HG03196 (cell line): ENCODE results near the gene NEK8.
A peak's percentile ranks its signal among the peaks of the same experiment; 100 is the strongest.
"Not testable (repeated sequence)": the region's sequence is repeated elsewhere in the genome, so short reads cannot be mapped to it uniquely, and the experiment has no call there.

ENCODE experiments used
- ATAC-seq: cut with Tn5 transposase; IDR thresholded peaks from one replicate; pipeline ENCODE4 v1.9.1; 2021; ENCODE audit not compliant: unreplicated experiment

Gene NEK8

GRCh38 chr17:28710861-28711722 is 17.5 kb upstream of the NEK8 start:
- ATAC-seq = peak; percentile 65

- ATAC-seq = no peak
These were observed 16.9 kb upstream of the NEK8 start, which contains the start of gene PROCA1 for GRCh38 chr17:28711723-28712031. TSS of gene PROCA1 (minus strand) at chr17:28711888. CDS start at chr17:28711660, 228 bp downstream.

DNA sequence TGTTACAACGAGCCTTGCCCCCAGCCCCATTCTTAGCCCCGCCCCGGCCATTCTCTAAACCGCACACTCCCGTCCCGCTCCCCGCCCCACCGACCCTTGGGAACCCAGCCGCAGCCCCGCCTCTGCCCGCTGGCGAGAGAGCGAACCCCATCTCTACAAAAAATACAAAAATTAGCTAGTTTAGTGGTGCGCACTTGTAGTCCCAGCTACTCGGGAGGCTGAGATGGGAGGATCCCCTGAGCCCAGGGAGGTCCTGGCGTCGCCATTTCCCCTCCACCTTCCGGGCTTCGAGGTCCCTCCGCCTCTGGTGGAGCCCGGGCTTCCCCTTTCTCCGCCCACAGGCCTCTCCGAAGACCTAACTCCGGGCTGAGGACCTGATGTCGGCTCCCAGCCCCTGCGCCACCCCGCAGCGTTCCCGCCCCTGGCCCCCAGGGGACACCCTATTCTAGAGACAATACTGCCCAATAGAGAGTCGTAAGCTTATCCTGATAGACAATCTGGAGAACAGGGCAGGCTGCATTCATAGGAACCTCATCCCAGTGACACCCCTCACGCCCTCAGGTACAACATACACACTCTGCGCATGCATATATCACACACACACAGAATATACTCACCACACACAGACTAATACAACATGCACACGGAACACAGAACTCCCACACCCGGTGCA is 16.4 kb upstream of the NEK8 start:
- no peak for ATAC-seq

DNA sequence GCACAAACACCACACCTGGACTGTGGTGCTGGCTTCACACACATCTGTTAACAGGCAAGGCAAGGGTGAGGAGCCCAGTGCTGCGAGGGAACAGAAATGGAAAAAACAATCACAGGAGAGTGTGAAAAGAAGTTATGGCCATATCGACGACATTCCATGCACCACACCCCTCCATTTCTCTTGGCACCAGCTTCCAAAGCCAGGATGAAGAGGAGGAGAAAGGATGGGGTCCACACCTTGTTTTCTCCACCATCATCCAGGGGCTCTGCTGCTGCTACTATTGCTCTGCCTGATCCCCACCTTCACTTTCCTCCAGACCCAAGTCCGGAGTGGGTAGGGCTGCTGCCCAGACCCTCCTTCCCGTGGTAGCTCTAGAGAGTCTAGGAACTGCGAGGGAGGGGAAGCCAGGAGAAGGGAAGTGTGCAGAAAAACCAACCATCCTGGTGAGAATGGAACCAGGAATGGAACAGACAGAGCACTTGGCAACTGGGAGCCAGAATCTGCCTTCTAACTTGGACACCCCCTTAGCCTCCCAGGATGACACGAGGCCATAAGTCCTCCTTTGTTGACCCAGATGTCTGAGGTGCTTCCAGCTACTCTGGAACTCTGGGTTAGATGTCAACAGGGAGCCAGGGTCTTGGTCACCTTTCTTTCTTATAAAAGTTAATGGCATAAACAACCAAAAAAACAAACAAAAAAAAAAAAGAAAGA is 15.7 kb upstream of the NEK8 start:
- ATAC-seq = no peak

DNA sequence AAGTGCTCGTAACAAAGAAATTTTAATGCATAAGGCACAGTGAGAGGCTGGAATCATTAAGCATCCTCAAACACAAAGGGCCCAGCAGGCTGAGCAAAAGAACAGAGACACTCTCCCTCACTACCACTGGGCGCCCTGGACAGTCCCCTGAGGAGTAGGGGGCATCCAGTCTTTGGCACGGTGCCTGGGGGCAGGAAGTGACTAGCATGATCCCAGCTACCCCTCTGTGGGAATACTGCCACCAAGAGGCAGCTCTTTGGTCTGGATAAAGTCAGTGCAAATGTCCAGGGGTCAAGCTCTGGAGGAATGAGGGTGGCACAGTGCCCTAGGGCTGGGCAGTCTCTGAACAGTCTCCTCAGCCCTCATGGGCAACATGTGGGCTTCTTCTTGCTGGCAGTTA is 14.3 kb upstream of the NEK8 start:
- no peak for ATAC-seq

- no peak for ATAC-seq
These were observed 13.4 kb upstream of the NEK8 start for GRCh38 chr17:28715217-28715616.

DNA sequence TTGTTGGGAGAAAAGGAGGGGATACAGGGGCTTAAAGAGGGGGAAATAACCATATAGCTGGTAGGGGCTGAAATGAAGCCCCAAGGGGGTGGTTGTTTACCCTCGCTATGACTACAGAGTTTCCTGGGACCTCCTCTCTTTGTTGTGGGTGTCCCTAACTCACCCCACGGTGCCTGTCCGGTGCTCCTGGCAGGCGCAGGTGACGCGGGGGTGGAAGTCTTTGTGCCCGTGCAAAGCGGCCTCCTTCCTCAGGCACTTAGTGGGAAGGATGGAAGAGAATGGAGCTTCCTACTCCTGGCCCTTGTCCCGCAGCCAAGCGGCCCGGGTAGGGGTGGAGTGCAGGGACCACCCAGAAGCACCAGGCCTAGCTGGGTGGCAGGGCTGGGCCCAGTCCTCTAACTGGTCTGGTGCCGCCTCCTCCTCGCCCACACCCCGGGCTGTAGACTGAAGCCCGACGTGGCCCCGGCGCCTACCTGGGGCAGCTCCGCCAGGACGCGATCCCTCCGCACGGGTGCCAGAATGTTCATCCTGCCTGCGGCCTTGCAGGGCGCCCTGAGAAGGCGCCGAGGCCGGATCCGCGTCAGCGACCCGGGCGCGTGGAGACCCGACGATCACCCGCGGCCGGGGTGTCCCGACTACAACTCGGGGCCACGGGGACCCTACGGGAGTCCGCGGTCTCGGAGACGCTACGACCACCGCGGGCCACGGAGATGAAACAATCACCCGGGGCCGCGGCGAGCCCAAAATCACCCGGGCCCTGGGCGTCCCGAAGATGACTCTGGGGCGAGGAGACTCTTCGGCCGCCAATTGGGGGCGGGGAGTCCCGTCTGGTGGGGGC is 11.6 kb upstream of the NEK8 start:
- no peak for ATAC-seq

DNA sequence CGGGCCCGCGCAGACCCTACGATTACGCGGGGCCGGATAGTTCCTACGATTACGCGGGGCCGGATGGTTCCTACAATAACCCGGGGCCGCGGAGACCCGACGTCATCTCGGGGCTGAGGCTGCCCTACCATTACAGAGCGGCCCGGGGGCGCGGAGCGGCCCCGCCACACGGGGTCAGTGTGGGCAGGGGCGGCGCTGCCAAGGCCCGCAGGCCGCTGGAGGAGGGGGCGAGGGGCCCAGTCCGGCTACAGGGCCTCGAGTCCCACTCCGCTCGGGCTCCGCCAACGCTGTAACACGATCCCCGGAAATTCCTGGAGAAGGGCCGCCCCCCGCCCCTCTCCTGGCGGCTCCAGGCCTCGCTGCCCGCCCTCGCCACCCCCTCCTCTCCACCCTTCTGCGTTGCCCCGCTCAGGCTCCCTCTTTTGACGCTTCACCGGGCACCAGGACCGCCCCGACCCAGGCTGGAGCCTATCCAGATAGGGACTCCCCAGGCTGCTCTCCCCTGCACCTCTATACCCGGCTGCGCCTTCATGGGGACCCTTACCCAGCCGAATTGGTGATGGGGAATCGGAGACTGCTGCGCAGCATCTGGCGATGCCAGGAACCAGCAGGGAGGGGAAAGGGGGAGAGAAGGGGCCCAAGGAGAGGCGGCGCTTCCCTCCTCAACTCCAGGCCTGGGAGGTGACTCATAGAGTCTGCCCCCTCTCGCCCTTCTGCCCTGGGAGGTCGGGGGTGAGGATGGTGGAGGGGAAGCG is 10.8 kb upstream of the NEK8 start, which contains the start of gene RAB34:
Gene RAB34 (minus strand): TSS at position 291 of the 755 bp plus-strand sequence. CDS start 602 bp downstream, outside the sequence.
- no peak for ATAC-seq

DNA sequence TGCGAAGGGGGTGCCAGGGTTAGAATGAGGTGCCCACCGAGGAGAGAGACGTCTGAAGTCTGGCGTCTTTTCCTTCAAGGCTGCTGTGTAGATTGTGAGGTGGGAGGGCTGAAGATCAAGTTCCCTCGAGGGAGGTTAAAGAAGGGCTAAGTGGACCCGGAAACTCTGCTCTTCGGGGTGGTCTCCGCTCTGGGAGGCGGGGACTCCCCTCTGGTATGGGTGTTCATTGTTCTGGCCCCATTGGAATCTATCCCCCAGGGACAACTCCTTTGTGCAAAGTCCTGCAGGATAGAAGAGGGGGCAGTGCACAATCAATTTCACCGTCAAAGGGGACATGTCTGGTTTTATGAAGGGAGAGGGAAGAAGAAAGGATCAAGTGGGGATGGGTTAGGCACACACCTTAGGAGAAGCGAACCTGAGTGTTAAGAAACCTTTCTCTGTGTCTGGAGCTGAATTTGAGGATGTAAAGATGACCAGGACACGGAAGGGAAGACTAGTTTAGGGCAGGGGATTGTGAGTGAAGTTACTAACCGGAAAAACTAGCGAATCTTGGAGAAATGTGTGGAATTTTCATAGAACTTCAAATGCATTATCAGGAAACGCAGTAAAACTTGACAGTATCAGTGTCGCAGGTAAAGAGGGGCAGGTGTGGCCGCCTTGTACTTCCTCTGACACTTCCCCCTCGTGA is 10.1 kb upstream of the NEK8 start:
- no peak for ATAC-seq

GRCh38 chr17:28719021-28719433 is 9.6 kb upstream of the NEK8 start:
- peak; percentile 2 for ATAC-seq

- ATAC-seq = no peak
These were observed 8.2 kb upstream of the NEK8 start for GRCh38 chr17:28720247-28720996.

GRCh38 chr17:28720997-28721329 is 7.6 kb upstream of the NEK8 start:
- ATAC-seq = not testable (repeated sequence)

DNA sequence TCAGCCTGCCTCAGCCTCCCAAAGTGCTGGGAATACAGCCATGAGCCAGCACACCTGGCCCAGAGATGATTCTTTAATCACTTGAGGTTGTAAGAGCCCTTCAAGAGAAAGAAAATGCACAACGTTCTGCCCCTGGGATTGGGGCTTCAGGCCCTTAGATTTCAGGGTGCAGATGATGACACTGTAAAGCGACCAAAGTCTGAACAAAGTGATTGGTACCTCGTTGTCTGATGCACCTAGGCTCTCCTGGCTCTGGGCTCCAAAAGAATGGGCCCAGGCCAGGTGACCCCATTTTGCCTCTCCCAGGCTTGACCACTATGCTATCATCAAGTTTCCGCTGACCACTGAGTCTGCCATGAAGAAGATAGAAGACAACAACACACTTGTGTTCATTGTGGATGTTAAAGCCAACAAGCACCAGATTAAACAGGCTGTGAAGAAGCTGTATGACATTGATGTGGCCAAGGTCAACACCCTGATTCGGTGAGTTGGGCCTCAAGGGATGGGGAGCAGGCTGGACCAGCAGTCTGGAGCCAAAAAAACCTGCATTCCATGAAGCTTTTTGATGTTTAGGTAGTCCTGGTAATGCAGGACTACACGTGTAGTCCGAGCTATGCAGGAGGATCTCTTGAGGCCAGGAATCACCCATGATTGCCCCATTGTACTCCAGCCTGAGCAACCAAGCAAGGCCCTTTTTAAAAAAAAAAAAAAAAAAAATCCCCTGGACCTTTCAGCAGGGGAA is 6.0 kb upstream of the NEK8 start:
- ATAC-seq = no peak

DNA sequence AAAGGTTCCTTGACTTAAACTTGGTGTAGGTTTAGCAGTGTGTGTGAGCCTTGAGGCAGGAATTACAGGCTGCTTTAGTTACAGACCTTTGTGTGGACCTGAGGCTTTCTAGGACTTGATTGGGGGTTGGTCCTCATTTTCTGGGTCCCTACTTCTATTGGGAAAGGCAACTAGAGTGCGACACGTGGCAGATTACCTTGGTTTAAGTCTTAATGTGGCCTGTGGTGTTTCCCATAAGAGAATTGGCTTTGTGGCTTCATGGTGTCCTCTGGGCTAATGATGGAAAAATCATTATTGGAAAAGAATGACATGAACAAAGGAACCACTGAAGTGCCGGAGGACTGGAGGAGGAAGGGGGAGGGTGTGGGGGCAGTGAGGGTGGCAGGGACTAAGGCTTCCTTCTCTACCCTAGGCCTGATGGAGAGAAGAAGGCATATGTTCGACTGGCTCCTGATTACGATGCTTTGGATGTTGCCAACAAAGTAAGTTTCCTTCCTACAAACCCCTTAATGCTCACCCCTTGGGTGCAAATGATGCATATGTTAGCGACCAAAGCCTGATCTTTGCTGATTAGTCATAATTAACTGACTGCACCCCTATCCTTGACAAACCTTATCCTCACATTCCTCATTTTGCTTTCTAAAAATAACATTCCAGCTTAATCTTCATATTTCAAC is 5.3 kb upstream of the NEK8 start:
- ATAC-seq = no peak

DNA sequence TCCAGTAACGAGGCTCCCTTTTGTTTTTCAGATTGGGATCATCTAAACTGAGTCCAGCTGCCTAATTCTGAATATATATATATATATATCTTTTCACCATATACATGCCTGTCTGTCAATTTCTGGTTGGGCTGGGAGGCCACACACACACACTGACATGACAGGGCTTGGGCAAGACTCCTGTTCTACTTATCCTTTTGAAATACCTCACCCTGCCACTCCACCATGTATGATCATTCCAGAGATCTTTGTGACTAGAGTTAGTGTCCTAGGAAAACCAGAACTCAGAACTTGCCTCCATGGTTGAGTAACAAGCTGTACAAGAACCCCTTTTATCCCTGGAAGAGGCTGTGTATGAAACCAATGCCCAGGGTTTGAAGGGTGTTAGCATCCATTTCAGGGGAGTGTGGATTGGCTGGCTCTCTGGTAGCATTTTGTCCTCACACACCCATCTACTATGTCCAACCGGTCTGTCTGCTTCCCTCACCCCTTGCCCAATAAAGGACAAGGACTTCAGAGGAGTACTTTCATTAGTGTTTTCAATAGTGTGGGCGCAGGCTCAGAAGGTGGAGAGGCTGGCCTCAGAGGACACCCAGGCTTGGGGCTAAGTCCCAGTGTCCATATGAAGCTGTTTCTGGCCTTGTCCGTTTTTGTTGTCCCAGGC is 4.6 kb upstream of the NEK8 start:
- not testable (repeated sequence) for ATAC-seq

GRCh38 chr17:28724500-28725165 is 4.0 kb upstream of the NEK8 start:
- ATAC-seq = no peak
